Measurements from ENCODE around the gene MYOF.
"Not testable (repeated sequence)": the region's sequence is repeated elsewhere in the genome, so short reads cannot be mapped to it uniquely, and the experiment has no call there.

The MYOF gene

GRCh38 chr10:93336678-93337077 is 145.5 kb downstream of the MYOF start:
- no peak for DNase-seq

GRCh38 chr10:93336110-93336509 is 146.0 kb downstream of the MYOF start:
- no peak for DNase-seq

DNA sequence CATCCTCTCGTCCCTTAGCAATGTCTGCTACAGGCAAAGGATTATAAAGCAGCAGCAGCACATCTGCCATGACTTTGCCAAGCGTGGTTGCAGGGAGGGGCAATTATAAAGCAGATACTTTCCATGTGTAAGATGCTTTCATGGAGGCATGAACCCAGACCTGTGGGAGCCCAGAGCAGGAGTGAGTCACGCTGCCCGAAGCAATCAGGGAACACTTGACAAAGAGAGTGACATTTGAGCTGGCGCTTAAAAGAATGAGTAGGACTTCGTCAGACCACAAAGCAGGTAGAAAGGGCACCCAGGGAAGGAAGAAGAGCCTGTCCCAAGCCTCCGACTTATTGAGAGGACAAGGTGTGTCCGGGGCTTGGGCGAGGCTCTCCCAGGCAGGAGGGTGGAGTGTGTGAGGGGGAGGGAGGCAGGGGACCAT is 147.2 kb downstream of the MYOF start:
- no peak for DNase-seq

- no peak for DNase-seq
These were observed 148.0 kb downstream of the MYOF start for GRCh38 chr10:93334181-93334580.

GRCh38 chr10:93333278-93333978 is 148.7 kb downstream of the MYOF start:
- no peak for DNase-seq

GRCh38 chr10:93330824-93331223 is 151.3 kb downstream of the MYOF start:
- DNase-seq = no peak

DNA sequence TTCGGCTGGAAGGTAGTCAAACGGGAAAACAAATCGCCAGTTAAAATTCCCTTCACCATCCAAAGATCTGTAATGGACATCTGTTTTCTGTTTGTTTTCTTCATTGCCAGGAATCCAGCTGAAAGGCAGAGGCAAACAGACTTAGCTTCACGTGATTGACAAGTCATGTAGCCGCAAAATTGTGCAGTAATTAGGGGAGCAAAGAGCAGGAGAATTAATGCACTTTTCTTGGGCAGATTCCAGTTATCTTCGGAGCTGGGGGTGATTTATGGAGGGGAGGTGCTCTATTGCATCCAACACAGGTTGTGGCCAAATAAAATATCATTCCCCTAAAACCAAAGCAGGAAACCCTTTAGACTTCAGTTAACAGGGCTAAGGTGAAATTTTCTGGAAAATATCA is 162.2 kb downstream of the MYOF start:
- peak; percentile 38 for DNase-seq

- no peak for DNase-seq
These were observed 163.0 kb downstream of the MYOF start for GRCh38 chr10:93319096-93319495.

- DNase-seq = no peak
These were observed 166.9 kb downstream of the MYOF start for GRCh38 chr10:93315246-93315645.

- not testable (repeated sequence) for DNase-seq
These were observed 167.5 kb downstream of the MYOF start for GRCh38 chr10:93314656-93315055.

DNA sequence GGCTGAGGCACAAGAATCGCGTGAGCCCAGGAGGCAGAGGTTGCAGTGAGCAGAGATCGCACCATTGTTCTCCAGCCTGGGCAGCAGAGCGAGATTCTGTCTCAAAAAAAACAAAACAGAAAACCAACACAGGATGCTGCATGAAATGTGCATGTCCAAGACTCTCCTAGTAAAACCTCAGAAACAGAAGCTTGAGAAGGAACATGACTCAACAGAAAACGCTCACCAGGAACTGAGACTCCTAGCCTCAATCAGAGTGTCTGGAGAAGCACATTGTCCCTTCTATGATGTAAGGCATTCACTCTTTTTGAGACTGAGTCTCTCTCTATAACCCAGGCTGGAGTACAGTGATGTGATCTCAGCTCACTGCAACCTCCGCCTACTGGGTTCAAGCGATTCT is 168.3 kb downstream of the MYOF start:
- no peak for DNase-seq

- DNase-seq = no peak
These were observed 173.1 kb downstream of the MYOF start for GRCh38 chr10:93309062-93309461.

- no peak for DNase-seq
These were observed 177.0 kb downstream of the MYOF start for GRCh38 chr10:93305122-93305521.

DNA sequence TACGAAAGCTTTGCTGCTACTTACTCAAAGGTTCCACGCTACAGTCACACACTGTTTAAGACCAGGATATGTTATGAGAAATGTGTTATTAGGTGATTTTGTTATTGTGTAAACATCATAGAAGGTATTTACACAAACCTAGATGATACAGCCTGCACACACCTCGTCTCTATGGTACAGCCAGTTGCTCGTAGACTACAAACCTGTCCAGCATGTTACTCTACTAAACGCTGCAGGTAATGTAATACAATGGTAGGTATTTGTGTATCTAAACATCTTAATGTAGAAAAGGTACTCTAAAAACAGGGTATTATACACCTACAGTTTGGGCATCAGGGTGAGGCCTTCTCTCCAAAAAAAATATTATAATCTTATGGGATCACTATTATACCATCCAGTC is 181.2 kb downstream of the MYOF start:
- no peak for DNase-seq

DNA sequence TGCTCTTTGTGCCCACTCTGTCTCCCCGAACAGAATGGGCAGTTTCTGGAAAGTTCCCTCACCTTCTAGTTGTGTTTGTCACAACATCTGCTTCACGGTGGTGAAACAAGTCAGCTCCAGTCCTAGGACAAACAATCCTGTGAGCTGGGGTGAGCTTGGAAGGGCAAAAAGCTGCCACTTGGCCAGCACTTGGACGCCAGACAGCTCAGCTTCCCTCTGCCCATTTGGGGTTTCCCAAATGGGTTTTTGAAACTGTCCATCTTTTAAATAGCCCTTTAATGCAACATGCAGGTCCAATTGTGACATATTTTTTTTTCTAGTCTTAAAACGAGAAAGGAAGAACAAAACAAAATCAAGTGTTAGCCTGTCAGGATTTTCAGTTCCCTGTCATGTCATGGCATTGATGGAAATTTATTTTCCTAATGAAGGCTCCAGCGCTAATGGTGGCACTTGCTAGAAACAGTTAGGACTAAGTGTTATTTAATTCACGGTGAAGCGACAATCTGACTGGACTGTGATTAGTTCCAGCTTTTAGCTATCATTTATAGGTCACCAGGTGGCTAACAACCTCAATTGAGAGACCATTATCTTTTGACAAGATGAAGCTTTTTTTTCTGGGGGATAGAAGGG is 181.7 kb downstream of the MYOF start:
- DNase-seq = no peak

DNA sequence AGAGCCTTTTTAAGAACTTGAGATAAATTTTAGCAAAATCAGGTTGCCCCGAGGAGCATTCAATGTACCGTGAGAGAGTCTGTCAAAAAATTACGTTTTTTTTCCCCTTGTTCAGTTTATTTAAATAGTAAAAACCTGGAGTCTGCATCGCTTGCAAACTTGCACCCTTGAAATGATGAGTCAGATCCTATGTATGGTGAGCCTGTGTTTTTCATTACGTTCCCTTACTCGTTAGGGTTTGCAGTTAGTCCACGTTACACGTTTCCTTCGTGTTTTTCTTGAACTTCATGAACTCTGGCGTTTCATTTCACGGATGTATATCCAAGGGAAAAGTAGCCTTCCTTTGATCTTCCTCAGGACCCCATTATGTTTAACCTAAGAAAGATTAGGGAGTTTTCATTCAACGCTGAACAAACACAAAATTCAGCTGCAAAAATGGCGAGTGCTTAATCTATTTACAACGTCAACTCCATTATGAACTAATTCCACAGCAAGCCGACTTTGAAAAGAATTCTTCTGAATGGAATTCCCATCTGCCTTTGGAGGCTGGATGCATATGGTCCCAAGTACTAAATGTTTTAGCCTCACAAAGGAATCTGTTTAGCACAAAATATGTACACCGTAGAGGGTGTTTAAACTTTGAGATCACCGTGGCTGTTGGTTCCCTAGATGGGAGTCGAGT is 182.4 kb downstream of the MYOF start:
- no peak for DNase-seq

DNA sequence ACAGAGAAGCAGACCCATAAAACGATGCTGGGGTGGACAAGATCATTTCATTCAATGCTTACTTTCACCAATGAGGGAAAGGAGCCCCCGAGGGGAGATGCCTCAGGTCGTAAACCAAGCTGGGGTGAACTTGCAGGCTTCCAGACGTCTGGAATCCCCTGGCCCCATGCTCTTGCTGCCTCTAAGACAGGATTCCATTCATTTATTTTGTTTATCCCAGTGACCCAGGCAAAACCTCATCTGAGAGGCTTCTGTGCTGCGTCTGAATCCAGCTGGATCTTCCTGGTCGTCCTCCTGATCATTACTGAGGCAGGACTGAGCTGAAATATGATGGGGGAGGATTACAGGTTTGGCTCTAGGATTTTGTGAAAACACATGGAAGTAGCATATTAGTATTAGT is 182.9 kb downstream of the MYOF start:
- DNase-seq = no peak

DNA sequence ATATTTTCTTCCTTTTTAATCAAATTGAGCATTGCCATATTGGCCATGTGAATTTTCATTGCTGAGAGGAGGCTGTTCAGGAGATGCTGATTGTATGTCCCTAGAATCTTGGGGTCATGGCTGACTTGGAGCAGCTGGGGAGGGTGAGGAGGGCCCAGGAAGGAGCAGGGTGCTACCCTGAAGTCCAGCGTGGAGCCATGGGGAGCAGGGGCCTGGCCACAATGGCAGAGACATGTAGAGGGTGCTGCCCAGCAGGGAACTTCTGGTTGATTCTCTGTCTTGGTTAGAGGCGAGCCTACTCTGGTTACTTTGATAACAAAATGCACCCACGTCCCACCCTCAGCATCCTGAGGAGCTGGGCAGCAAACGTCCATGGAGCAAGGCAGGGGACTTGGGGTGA is 186.0 kb downstream of the MYOF start:
- DNase-seq = no peak

- no peak for DNase-seq
These were observed 188.1 kb downstream of the MYOF start for GRCh38 chr10:93293999-93294398.

DNA sequence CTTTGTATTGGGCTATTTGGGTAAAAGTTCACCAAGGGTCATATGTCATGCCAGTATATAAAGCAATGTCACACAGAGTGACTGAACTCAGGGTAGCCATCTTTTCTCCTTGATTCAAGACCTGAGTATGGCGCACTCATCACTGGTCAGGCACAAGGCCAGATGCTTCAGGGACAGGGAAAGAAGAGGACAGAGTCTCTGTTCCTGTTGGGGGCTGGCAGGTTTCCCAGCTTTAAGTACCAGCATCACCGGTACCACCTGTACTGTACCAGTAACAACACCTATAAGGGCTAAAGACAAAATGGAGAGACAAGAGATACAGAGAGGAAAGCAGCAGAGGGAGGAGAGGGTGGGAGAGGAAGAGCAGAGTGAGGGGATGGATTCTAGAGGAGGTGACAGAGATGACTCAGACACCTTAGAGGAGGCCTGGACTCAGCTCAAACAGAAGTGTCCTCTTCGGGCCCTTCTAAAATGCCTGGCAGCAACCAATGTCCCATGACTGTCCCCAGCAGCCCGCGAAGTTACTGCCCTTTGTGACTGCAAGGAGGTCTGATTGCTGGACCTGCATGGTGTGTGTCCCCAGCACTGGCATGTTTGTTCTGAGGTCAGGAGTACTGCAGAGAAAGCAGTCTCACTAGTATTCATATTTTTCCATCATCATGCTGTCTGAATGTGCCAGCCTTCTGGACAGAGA is 191.3 kb downstream of the MYOF start:
- DNase-seq = peak; percentile 26

- no peak for DNase-seq
These were observed 193.2 kb downstream of the MYOF start for GRCh38 chr10:93288679-93289634.

DNA sequence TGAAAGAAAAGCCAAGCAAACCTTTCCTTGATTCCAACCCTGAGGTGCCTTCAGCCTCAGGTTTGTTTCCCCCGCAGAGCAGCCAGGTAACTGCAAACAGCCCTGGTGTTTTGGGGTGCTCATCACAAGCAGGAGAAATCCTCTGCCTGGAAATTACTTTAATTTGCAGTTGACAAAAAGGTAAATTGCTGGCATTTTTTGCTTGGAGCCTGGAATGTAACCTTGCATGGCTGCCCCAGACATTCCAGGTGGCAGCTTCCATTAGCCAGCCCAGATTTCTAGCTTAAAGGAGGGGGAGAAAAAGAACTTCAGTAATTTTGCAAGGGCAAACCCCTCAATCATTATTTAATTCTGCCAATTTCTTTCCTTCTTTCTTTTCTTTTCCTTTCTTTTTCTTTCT is 194.4 kb downstream of the MYOF start:
- DNase-seq = no peak
